ENCODE data around the gene GSTO2.

The GSTO2 gene

DNA sequence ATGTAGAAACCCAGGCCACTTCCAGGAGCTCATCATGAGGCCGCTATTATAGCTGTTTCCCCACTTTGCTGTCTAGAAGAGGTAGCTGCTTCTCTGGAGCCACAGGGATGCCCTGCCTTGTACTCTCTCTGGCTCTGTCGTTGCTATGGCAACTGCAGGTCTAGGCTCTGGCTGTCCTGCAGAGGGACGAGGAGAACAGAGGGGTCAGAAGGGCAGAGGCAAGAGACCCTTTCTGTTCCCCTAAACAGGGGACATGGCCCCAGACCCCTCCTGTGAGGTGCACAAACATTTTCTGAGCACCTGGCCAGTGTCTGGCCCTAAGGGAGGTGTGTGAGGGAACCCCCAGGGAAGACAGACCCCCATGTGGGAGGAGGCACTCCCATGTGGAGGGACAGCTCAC, 37.9 kb downstream of the GSTO2 start:
- POLR2A ChIA-PET, result interaction anchor here (2.6 kb wide), 1 partner anchor 23 kb away, joined by 9 read pairs; no protein-coding TSS in a partner anchor
- no peak overlapping the region for H3K4me3 ChIP-seq (ENCODE audit: low read depth, low read length)
- no peak for DNase-seq (ENCODE audit: low read depth, low spot score)
- TF ChIP-seq, protein P1, sequence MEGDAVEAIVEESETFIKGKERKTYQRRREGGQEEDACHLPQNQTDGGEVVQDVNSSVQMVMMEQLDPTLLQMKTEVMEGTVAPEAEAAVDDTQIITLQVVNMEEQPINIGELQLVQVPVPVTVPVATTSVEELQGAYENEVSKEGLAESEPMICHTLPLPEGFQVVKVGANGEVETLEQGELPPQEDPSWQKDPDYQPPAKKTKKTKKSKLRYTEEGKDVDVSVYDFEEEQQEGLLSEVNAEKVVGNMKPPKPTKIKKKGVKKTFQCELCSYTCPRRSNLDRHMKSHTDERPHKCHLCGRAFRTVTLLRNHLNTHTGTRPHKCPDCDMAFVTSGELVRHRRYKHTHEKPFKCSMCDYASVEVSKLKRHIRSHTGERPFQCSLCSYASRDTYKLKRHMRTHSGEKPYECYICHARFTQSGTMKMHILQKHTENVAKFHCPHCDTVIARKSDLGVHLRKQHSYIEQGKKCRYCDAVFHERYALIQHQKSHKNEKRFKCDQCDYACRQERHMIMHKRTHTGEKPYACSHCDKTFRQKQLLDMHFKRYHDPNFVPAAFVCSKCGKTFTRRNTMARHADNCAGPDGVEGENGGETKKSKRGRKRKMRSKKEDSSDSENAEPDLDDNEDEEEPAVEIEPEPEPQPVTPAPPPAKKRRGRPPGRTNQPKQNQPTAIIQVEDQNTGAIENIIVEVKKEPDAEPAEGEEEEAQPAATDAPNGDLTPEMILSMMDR (IDR thresholded peaks at IDR 0.05; ENCODE audit: insufficient read depth, low read length, missing control alignments), result no peak
- CTCF ChIA-PET, result interaction anchor here (0.6 to 13.4 kb wide), 15 partner anchors 8 to 274 kb away, joined by 3 to 234 read pairs (median 20); partner anchors contain the start of genes CFAP58, ITPRIP and SFR1

DNA sequence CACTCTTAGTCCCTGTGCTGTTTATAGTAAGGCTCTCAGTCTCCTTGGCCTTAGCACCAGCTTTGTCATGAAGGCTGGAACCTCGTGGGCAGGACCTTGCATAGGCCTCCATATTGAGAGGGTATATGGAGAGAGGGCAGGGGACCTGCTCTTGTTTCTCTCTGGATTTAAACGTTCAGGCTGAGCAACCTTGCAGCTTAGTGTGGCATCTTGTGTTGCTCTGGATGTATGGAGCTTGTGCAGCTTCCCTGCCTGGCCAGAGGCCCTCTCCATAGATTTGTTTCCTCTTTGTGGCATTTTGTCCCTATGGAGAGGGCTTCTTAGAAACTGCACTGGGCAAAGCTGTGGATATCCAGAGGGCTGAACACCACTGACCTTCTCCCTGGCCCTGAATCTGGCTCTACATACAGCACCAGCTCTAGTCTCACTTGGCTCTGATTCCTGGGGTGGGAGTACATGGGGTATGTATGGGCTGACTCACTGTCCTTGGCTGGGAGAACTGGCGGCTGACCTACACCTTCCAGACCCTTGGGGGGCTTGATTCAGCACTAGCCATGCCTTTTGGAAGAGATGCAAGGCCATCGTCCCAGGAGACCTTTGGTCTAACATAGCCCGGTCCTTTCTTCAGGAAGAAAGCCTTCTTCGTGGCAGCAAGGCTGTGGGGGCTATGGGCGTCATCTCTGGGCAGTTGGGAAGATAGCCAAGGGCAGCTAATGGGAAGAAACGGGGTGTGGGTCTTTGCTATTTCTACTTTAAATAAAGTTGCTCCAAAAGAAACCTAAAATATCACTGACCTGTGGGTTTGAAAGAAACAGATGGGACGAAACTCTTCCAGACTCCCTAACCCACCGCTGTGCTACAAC, 38.8 kb downstream of the GSTO2 start:
- CTCF ChIA-PET, result interaction anchor here (0.5 to 13.4 kb wide), 10 partner anchors 9 to 224 kb away, joined by 3 to 234 read pairs (median 24); partner anchors contain the start of genes CFAP58 and ITPRIP
- TF ChIP-seq, protein P1 (IDR thresholded peaks at IDR 0.05; ENCODE audit: insufficient read depth, low read length, missing control alignments), result no peak
- POLR2A ChIA-PET, result interaction anchor here (1.0 to 2.6 kb wide), 2 partner anchors 9 to 22 kb away, joined by 5 to 9 read pairs; no protein-coding TSS in a partner anchor
- no peak overlapping the region for H3K4me3 ChIP-seq (ENCODE audit: low read depth, low read length)
- no peak for DNase-seq (ENCODE audit: low read depth, low spot score)

DNA sequence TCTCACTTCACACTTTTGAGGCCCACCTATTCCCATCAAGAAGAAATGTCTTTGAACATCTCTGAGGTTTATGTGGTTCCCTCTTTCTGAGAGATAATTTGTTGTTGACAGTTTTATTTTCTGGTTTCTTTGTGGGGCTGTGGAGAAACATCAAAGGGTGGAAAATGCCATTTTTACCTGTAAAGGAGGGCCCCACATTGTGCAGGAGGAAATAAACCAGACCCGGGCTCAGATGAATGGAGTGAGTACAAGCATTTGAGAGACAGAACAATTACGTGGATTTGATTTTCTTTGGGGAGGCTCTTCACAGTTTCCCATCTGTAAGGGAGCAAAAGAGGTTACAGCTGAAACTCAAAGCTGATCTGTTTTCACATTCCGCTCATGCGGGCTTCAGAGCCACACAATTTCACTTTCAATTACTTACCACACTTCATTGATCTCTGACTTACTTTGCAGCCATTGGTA, 39.5 kb downstream of the GSTO2 start:
- TF ChIP-seq, protein P1 (IDR thresholded peaks at IDR 0.05; ENCODE audit: insufficient read depth, low read length, missing control alignments), result no peak
- CTCF ChIA-PET, result interaction anchor here (1.6 to 13.4 kb wide), 5 partner anchors 9 to 44 kb away, joined by 5 to 234 read pairs (median 122); partner anchors contain the start of gene CFAP58
- POLR2A ChIA-PET, result interaction anchor here (1.0 kb wide), 1 partner anchor 9 kb away, joined by 5 read pairs; no protein-coding TSS in a partner anchor
- no peak for DNase-seq (ENCODE audit: low read depth, low spot score)
- no peak overlapping the region for H3K4me3 ChIP-seq (ENCODE audit: low read depth, low read length)

DNA sequence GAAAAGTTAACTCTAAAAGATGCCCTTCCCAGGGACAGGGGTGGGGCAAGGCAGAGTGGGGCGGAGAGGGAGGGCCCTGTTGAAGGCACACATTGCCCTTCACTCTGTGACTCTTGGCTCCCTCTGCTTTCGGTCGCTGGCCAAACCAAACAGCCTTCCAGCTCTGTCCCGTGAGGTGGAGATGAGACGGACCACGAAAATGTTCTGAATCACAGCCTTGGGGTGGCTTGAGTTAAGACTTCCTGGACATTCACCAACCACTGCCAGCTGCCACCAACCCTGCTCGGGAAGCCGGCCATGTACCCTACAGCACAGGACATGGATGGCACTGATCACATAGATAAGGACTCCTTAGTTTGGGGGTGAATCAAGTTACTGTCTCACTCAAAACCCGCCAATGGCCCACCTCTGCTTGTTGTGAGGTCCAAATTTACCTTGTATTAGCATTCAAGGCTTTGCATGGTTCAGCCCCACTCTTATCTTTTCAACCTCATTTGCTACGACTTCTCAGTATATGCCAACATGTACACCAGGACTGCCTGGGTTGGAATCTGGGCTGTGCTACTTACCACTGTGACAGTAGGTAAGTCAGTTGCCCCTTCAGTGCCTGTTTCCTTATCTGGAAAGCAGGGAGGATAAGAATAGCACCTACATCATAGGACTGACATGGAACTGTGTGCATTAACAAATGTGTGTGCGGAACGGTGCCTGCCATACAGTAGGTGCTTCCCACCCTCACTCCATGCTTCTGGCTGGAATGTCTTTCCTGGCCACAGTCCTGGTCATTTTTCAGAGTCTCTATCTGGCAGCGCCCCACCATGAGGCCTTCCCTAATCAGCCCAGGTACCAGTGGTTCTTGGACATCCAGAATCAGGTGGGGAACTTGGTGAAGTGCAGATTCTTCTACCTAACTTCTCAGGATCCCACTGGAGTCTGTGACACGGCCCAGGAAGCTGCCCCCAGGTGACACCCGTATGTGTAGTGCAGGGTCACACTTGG, 41.3 kb downstream of the GSTO2 start:
- CTCF ChIA-PET, result interaction anchor here (1.0 to 14.8 kb wide), 9 partner anchors 4 to 43 kb away, joined by 4 to 234 read pairs (median 23); partner anchors contain the start of gene CFAP58
- TF ChIP-seq, protein P1 (IDR thresholded peaks at IDR 0.05; ENCODE audit: insufficient read depth, low read length, missing control alignments), result no peak
- DNase-seq (ENCODE audit: low read depth, low spot score), result no peak
- no peak overlapping the region for H3K4me3 ChIP-seq (ENCODE audit: low read depth, low read length)
- POLR2A ChIA-PET, result interaction anchor here (1.2 kb wide), 2 partner anchors 10 to 28 kb away, joined by 4 to 5 read pairs; partner anchors contain the start of gene ITPRIP

DNA sequence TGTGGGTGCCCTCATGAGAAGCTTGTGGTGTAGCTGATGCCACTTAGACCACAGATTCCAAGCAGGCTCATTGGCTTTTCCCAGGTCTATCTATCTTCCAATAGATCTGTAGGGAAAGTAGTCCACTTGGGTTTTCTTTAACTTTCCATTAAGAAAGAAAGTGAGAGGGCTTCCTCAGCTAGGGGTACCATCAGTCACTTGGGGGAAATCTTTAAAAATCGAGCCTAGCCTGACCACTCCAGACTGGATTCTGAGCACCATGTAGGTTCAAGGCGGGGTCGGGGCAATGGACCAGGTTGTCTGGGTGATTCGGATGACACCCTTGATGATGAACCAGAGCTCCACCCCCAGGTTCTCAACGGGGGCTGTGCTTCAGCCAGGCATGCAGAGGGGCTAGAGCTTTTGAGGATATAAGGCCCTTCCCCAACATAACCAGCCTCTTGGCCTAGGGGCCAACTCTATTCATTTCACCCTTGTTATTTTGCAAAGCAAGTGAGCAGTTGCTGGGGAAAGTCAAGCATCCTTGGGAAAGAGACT, 42.3 kb downstream of the GSTO2 start:
- DNase-seq (ENCODE audit: low read depth, low spot score), result no peak
- CTCF ChIA-PET, result interaction anchor here (1.0 to 14.8 kb wide), 10 partner anchors 5 to 42 kb away, joined by 3 to 234 read pairs (median 6); partner anchors contain the start of genes CFAP58 and ITPRIP
- POLR2A ChIA-PET, result no interaction called here
- TF ChIP-seq, protein P1 (IDR thresholded peaks at IDR 0.05; ENCODE audit: insufficient read depth, low read length, missing control alignments), result no peak
- H3K4me3 ChIP-seq (ENCODE audit: low read depth, low read length), result no peak overlapping the region

Data from AG04449 (cell line).